Keratinocyte (primary cell): ENCODE measurements around the gene C1orf174. TPM values are rescaled to one million over a fixed set of nuclear protein-coding genes. Genes with fewer than 3 reads are reported as not detected.

Experiments
- DNase-seq: peaks from one replicate; pipeline ENCODE4 v3.0.0-alpha.2; 2011; ENCODE audit warnings: low read depth, missing footprints, low spot score
- FAIRE-seq: peaks from 2 replicates; lab custom pipeline; 2011; peaks lifted over from hg19 to GRCh38; lab: Jason Lieb, UNC
- H2AFZ ChIP-seq: 2 replicates; pipeline ENCODE4 v1.6.0; 2012; ENCODE audit warnings: low read length, control low read depth, inconsistent platforms; ENCODE audit not compliant: control insufficient read depth
- H3K27ac ChIP-seq: 2 replicates; pipeline ENCODE4 v1.5.1; 2011; ENCODE audit warnings: low read length; ENCODE audit not compliant: control insufficient read depth, insufficient read depth
- H3K27me3 ChIP-seq: 3 replicates; pipeline ENCODE4 v1.6.0; 2011; ENCODE audit warnings: low read length; ENCODE audit not compliant: control insufficient read depth, insufficient read depth; ENCODE audit errors: extremely low read depth
- H3K36me3 ChIP-seq, 2 experiments: 2 replicates in 1 of 2; 3 replicates in 1 of 2; pipeline ENCODE4 v1.5.1; 2011; ENCODE audit warnings: low read length in 2 of 2, mild to moderate bottlenecking in 1 of 2; ENCODE audit not compliant: control insufficient read depth in 2 of 2, insufficient read depth in 2 of 2; ENCODE audit errors: extremely low read depth in 1 of 2
- H3K4me1 ChIP-seq: 3 replicates; pipeline ENCODE4 v1.5.1; 2011; ENCODE audit warnings: low read length; ENCODE audit not compliant: control insufficient read depth, insufficient read depth; ENCODE audit errors: extremely low read depth
- H3K4me2 ChIP-seq: 3 replicates; pipeline ENCODE4 v1.6.0; 2011; ENCODE audit warnings: low read depth, low read length; ENCODE audit not compliant: control insufficient read depth, insufficient read depth; ENCODE audit errors: extremely low read depth
- H3K4me3 ChIP-seq, 3 experiments: fragments of 200-600 bp in 1 of 3; sonication (generic) in 1 of 3; 2 replicates in 2 of 3; 3 replicates in 1 of 3; pipeline ENCODE4 v1.5.1; 2011 to 2016; ENCODE audit warnings: low read length in 3 of 3, mild to moderate bottlenecking in 3 of 3, control low read depth in 2 of 3, inconsistent platforms in 1 of 3, low read depth in 1 of 3, mixed read lengths in 1 of 3, mixed run types in 1 of 3, moderate library complexity in 1 of 3; ENCODE audit not compliant: control insufficient read depth in 2 of 3, insufficient read depth in 2 of 3; ENCODE audit errors: extremely low read depth in 1 of 3
- H3K79me2 ChIP-seq: 2 replicates; pipeline ENCODE4 v1.6.0; 2012; ENCODE audit warnings: low read length; ENCODE audit not compliant: control insufficient read depth, insufficient read depth
- H3K9ac ChIP-seq: 3 replicates; pipeline ENCODE4 v1.6.0; 2011; ENCODE audit warnings: low read length; ENCODE audit not compliant: control insufficient read depth, insufficient read depth; ENCODE audit errors: extremely low read depth
- H3K9me1 ChIP-seq: 3 replicates; pipeline ENCODE4 v1.6.0; 2011; ENCODE audit warnings: low read length; ENCODE audit not compliant: control insufficient read depth, insufficient read depth; ENCODE audit errors: extremely low read depth
- H3K9me3 ChIP-seq: 2 replicates; pipeline ENCODE4 v1.5.1; 2012; ENCODE audit warnings: low read depth, low read length; ENCODE audit not compliant: control insufficient read depth
- H4K20me1 ChIP-seq: 3 replicates; pipeline ENCODE4 v1.6.0; 2011; ENCODE audit warnings: low read length; ENCODE audit not compliant: control insufficient read depth, insufficient read depth; ENCODE audit errors: extremely low read depth
- CTCF ChIP-seq, 3 experiments: IDR thresholded peaks in 1 of 3; conservative IDR thresholded peaks in 1 of 3; optimal IDR thresholded peaks in 1 of 3; 2 replicates in 2 of 3; 3 replicates in 1 of 3; pipeline versions ENCODE3 to v1.5.1; 2011; ENCODE audit warnings: low read length in 3 of 3, mild to moderate bottlenecking in 3 of 3, moderate library complexity in 2 of 3, control low read depth in 1 of 3, inconsistent platforms in 1 of 3; ENCODE audit not compliant: insufficient read depth in 2 of 3; ENCODE audit errors: extremely low read depth in 1 of 3
- EZH2 ChIP-seq: IDR thresholded peaks from one replicate; pipeline ENCODE4 v1.6.1; 2012; ENCODE audit warnings: inconsistent platforms, mild to moderate bottlenecking, low read length, moderate library complexity
- dilution Hi-C: fragments of 300-500 bp; cut with MboI; formaldehyde crosslinking; loops from one replicate; pipeline ENCODE4 v1.7.0; 2020; ENCODE audit warnings: low sequenced_read_pairs; ENCODE audit not compliant: extremely low pct_ligation_motif_present
- polyA plus RNA-seq, 5 experiments: library from polyadenylated mRNA; depleted of rRNA in 3 of 5; stranded (reverse) in 3 of 5; stranded (forward) in 1 of 5; unstranded in 1 of 5; fragments of >200 nt; gene quantifications; 1 replicate in 1 of 5; 2 replicates in 3 of 5; 3 replicates in 1 of 5; pipeline versions ENCODE4 v1.2.1 to v1.2.3, GENCODE V29; 2011 to 2012; ENCODE audit warnings: missing spikeins in 2 of 5, low read depth in 1 of 5, low replicate concordance in 1 of 5

C1orf174 gene
- polyA plus RNA-seq, 1 donor (not counting 4 experiments of a cell fraction or from before 2014, with no cell fraction given), result 26.8 TPM

- dilution Hi-C loops, result no loop called here
- no peak for FAIRE-seq
- no peak overlapping the region for H3K9ac ChIP-seq
These were observed 31.5 kb downstream of the C1orf174 start for GRCh38 chr1:3868464-3869006.

GRCh38 chr1:3865606-3866160 is 34.4 kb downstream of the C1orf174 start:
- Histone ChIP-seq H3K4me2 (no peak overlapping the region), H4K20me1 (no peaks in the 10 kb centered on the region), H3K79me2 (no peaks in the 10 kb centered on the region), H2AFZ (no peak overlapping the region), H3K9me1 (no peaks in the 10 kb centered on the region), H3K9me3 (peaks cover 1% of the 10 kb centered on the region), H3K9ac (no peak overlapping the region), H3K4me3 (no peak overlapping the region), H3K36me3 (peaks cover 11 to 14% of the 10 kb centered on the region in 2 experiments), H3K4me1 (no peaks in the 10 kb centered on the region), H3K27me3 (no peaks in the 10 kb centered on the region), H3K27ac (no peak overlapping the region)
- FAIRE-seq, result no peak
- no peak for DNase-seq
- dilution Hi-C loops, result no loop called here
- TF ChIP-seq CTCF (optimal IDR thresholded peaks at IDR 0.05 in 1 of 3, IDR thresholded peaks at IDR 0.05 in 1 of 3, conservative IDR thresholded peaks at IDR 0.05 in 1 of 3; ENCODE audit: extremely low read depth in 1 of 3, insufficient read depth in 2 of 3, low read length in 3 of 3), result no peak
- no peak for TF ChIP-seq EZH2

More at GRCh38 chr1:3868464-3869006, 31.5 kb downstream of the C1orf174 start:
- Histone ChIP-seq H3K4me3 (no peak overlapping the region), H3K4me2 (no peak overlapping the region), H3K9me1 (no peaks in the 10 kb centered on the region), H3K9me3 (peaks cover 1% of the 10 kb centered on the region), H3K79me2 (no peaks in the 10 kb centered on the region), H3K27me3 (no peaks in the 10 kb centered on the region), H3K4me1 (no peaks in the 10 kb centered on the region), H4K20me1 (no peaks in the 10 kb centered on the region), H2AFZ (no peak overlapping the region), H3K36me3 (peaks cover 14 to 16% of the 10 kb centered on the region in 2 experiments), H3K27ac (no peak overlapping the region)
- TF ChIP-seq EZH2 (no peak), CTCF (optimal IDR thresholded peaks at IDR 0.05 in 1 of 3, IDR thresholded peaks at IDR 0.05 in 1 of 3, conservative IDR thresholded peaks at IDR 0.05 in 1 of 3; ENCODE audit: extremely low read depth in 1 of 3, insufficient read depth in 2 of 3, low read length in 3 of 3) (no peak)
- DNase-seq, result no peak
